Cardiac septum (tissue), 1 donor: ENCODE measurements around the gene NXPH4. TPM values are rescaled to one million over a fixed set of nuclear protein-coding genes. Genes with fewer than 3 reads are reported as not detected.

Source experiments
- DNase-seq: peaks from one replicate; pipeline ENCODE4 v3.0.0-alpha.2; 2020; ENCODE audit warnings: low spot score
- intact Hi-C: fragments of 100-400 bp; cut with DNase I; formaldehyde crosslinking; loops from one replicate; pipeline ENCODE4 v1.14.0; 2022
- total RNA-seq: library from RNA; stranded (reverse); fragmentation: NEBNext Ultra II Directional; extraction: Animal tissue kit (Norgen Biotek cat#: 25700); gene quantifications from one replicate; pipeline ENCODE4 v1.2.1, GENCODE V29; 2021
- donor health status: DM: no; HTN: no; CAD: no.

Gene NXPH4
- total RNA-seq, 1 donor from 2014 or later, result 20.0 TPM

GRCh38 chr12:57214398-57214781 lies 2.2 kb upstream of the NXPH4 start:
- intact Hi-C loops, result loop anchor here (5.0 kb wide), 1 partner anchor 243 kb away; the partner anchor contains the start of genes GLI1 and INHBE
- DNase-seq, result no peak

GRCh38 chr12:57215065-57215464 lies 1.5 kb upstream of the NXPH4 start:
- intact Hi-C loops, result no loop called here
- DNase-seq, result no peak

- intact Hi-C loops, result loop anchor here (1.0 kb wide), 1 partner anchor 24 kb away; no protein-coding TSS in a partner anchor
- DNase-seq, result no peak
Measured at GRCh38 chr12:57215668-57216013, 953 bp upstream of the NXPH4 start.

- intact Hi-C loops, result loop anchor here (1.0 kb wide), 1 partner anchor 22 kb away; no protein-coding TSS in a partner anchor
Measured at GRCh38 chr12:57216921-57217879, 606 bp downstream of the NXPH4 start.

GRCh38 chr12:57218030-57218853 lies 1.6 kb downstream of the NXPH4 start:
- DNase-seq, result no peak
- intact Hi-C loops, result no loop called here

More at GRCh38 chr12:57216921-57217879, 606 bp downstream of the NXPH4 start:
- DNase-seq, result no peak

GRCh38 chr12:57219205-57219992 lies 2.8 kb downstream of the NXPH4 start:
- intact Hi-C loops, result no loop called here
- DNase-seq, result no peak

GRCh38 chr12:57219993-57220754 lies 3.6 kb downstream of the NXPH4 start:
- DNase-seq, result no peak
- intact Hi-C loops, result no loop called here

GRCh38 chr12:57220770-57221168 lies 4.2 kb downstream of the NXPH4 start:
- intact Hi-C loops, result no loop called here
- no peak for DNase-seq

- DNase-seq, result no peak
- intact Hi-C loops, result no loop called here
Measured at GRCh38 chr12:57221169-57221917, 4.7 kb downstream of the NXPH4 start.

- no peak for DNase-seq
- intact Hi-C loops, result no loop called here
Measured at GRCh38 chr12:57222286-57223190, 5.9 kb downstream of the NXPH4 start.

- intact Hi-C loops, result no loop called here
- DNase-seq, result no peak
Measured at GRCh38 chr12:57223191-57224165, 6.9 kb downstream of the NXPH4 start.

- intact Hi-C loops, result no loop called here
- DNase-seq, result no peak
Measured at GRCh38 chr12:57224278-57224972, 7.8 kb downstream of the NXPH4 start.

- intact Hi-C loops, result no loop called here
- no peak for DNase-seq
Measured at GRCh38 chr12:57224973-57225679, 8.5 kb downstream of the NXPH4 start.

- intact Hi-C loops, result no loop called here
- DNase-seq, result no peak
Measured at GRCh38 chr12:57225680-57226210, 9.2 kb downstream of the NXPH4 start.
